Measurements from ENCODE around the gene B4GAT1.
"Not testable (repeated sequence)": the region's sequence is repeated elsewhere in the genome, so short reads cannot be mapped to it uniquely, and the experiment has no call there.

Gene B4GAT1

DNA sequence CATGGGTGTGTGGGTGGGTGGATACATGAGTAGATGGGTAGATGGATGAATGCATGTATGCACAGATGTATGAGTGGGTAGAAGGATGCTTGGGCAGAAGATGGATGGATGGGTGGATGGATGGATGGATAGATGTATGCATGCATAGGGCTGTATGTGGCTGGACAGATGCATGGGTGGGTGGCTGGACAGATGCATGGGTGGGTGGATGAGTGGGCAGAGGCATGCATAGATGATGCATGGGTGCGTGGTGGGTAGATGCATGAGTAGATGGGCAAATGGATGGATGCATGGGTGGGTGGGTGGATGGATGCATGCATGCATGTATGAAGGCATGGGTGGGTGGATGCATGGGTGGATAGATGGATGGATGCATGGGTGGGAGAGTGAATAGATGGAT is 23.7 kb downstream of the B4GAT1 start:
- TF ChIP-seq, protein P1, sequence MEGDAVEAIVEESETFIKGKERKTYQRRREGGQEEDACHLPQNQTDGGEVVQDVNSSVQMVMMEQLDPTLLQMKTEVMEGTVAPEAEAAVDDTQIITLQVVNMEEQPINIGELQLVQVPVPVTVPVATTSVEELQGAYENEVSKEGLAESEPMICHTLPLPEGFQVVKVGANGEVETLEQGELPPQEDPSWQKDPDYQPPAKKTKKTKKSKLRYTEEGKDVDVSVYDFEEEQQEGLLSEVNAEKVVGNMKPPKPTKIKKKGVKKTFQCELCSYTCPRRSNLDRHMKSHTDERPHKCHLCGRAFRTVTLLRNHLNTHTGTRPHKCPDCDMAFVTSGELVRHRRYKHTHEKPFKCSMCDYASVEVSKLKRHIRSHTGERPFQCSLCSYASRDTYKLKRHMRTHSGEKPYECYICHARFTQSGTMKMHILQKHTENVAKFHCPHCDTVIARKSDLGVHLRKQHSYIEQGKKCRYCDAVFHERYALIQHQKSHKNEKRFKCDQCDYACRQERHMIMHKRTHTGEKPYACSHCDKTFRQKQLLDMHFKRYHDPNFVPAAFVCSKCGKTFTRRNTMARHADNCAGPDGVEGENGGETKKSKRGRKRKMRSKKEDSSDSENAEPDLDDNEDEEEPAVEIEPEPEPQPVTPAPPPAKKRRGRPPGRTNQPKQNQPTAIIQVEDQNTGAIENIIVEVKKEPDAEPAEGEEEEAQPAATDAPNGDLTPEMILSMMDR (IDR thresholded peaks at IDR 0.05; ENCODE audit: low read depth, low read length, missing control alignments), result no peak
- H3K4me3 ChIP-seq (replicated peaks; ENCODE audit: low read depth, low read length), result no peak overlapping the region
- no peak for DNase-seq (ENCODE audit: extremely low read depth, low read depth)

DNA sequence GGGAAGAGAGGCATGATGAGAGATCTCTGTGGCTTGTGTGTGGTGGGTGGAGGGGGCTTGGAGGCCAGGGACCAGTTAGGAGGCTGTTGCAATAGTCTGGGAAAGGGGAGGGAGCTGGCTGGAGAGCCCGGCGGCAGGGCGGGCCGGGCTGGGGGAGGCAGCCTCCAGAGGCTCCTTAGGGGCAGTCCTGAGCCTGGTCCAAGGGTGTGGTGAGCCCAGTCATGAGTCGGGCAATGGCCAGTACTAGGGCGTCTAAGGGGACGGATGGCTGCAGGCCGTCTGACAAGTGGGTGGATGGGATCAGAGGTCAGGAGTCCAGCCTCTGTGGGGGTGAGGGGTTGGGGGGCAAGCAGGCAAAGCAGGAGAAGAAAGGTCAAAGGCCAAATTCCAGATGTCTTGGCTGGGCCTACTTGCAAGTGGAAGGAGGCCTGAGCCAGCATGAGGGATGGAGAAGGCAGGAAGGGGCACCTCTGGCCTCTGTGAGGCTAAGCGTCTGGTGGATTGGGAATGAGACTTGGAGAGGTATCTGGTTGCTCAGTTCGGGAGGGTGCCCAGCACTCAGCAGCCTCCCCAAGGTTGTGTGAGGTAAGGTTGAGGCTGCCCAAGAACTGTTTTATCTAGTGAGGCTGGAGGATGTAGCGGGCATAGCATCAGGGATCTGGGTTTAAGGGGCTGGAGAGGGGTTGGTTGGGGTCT is 24.5 kb downstream of the B4GAT1 start:
- TF ChIP-seq, protein P1 (IDR thresholded peaks at IDR 0.05; ENCODE audit: low read depth, low read length, missing control alignments), result no peak
- DNase-seq (ENCODE audit: extremely low read depth, low read depth), result no peak
- H3K4me3 ChIP-seq (replicated peaks; ENCODE audit: low read depth, low read length), result no peak overlapping the region

DNA sequence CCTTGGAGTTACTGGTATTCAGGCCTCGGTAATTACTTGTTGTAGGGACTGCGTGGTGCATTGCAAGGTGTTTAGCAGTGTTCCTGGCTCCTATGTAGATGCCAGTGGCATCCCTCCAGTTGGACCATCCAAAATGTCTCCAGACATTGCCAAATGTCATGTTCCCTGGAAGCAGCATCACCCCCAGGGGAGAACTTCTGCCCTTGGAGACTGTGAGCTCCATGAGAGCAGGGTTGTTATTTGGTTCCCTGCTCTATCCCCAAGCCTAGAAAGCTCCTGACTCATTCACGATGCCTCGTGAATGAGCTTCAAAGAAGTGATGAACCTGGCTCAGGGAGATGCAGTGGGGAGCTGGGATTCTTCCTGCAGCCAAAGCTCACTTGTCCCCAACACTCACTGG is 25.8 kb downstream of the B4GAT1 start:
- DNase-seq (ENCODE audit: extremely low read depth, low read depth), result no peak
- H3K4me3 ChIP-seq (replicated peaks; ENCODE audit: low read depth, low read length), result no peak overlapping the region
- TF ChIP-seq, protein P1 (IDR thresholded peaks at IDR 0.05; ENCODE audit: low read depth, low read length, missing control alignments), result no peak

DNA sequence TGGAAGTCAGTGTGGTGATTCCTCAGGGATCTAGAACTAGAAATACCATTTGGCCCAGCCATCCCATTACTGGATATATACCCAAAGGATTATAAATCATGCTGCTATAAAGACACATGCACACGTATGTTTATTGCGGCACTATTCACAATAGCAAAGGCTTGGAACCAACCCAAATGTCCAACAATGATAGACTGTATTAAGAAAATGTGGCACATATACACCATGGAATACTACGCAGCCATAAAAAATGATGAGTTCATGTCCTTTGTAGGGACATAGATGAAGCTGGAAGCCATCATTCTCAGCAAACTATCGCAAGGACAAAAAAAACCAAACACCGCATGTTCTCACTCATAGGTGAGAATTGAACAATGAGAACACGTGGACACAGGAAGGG is 26.7 kb downstream of the B4GAT1 start:
- not testable (repeated sequence) for DNase-seq (ENCODE audit: extremely low read depth, low read depth); H3K4me3 ChIP-seq (replicated peaks; ENCODE audit: low read depth, low read length)

DNA sequence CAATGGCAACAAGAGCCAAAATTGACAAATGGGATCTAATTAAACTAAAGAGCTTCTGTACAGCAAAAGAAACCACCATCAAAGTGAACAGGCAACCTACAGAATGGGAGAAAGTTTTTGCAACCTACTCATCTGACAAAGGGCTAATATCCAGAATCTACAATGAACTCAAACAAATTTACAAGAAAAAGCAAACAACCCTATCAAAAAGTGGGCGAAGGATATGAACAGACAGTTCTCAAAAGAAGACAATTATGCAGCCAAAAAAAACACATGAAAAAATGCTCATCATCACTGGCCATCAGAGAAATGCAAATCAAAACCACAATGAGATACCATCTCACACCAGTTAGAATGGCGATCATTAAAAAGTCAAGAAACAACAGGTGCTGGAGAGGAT is 27.1 kb downstream of the B4GAT1 start:
- DNase-seq (ENCODE audit: extremely low read depth, low read depth), result not testable (repeated sequence)

DNA sequence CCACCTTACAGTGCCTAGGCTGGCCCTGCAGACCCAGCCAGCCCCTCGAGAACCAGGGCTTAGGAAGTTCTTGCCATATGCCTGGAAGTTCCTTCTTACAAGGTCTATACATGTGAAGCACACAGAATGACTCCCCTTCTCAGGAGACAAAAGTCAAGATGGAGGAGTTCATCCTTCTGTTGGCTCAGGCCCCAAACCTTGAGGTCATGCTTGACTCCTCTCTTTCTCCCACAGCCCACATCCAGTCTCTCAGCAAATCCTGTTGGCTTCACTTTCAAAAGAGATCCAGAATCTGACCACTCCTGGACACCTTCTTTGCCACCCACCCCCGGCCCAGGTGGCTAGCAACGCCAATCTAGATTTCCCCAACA is 28.8 kb downstream of the B4GAT1 start:
- DNase-seq (ENCODE audit: extremely low read depth, low read depth), result no peak
- H3K4me3 ChIP-seq (replicated peaks; ENCODE audit: low read depth, low read length), result no peak overlapping the region
- TF ChIP-seq, protein P1 (IDR thresholded peaks at IDR 0.05; ENCODE audit: low read depth, low read length, missing control alignments), result no peak

More for the DNA sequence above, 27.1 kb downstream of the B4GAT1 start:
- not testable (repeated sequence) for H3K4me3 ChIP-seq (replicated peaks; ENCODE audit: low read depth, low read length)

DNA sequence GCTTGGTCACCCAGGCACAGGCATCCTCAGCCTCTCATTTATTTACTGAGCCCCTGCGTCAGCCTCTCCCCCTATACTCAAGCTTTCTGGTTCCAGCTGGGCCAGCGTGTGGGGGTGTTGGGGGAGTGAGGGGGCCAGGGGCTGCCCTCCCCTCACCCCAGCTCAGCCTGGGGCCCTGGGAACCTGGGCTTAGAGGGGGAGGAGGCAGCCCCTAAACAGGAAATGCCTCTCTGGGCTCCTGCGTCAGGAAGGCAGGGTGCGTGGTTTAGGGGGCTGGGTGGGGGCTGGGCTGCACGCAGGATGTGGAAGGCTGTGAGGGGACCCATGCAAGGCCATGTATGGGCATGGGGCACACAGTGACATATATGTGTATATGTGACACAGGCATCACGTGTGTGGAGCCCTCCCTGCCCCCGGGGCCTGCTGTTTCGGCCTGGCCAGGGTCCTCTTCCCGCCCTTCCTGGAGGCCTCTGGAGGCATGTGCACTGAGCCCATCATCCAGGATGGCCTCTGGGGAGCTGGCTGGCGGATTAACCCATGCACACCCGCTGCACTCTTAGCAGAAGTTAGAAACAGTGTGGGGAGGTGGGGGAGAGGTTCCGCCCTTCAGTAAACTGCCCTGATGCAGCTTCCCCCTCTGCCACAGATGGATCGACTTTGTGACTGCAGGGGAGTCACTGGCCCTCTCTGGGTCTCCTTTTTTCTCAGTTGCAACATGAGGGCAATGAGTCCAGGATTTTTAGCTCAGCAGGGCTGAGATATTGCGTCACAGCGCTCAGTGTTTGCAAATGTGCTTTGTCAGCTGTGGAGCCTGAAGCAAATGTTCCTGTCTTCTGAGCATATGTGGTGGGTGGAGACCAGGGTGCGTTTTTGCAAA is 29.5 kb downstream of the B4GAT1 start:
- H3K4me3 ChIP-seq (replicated peaks; ENCODE audit: low read depth, low read length), result peak overlapping the region; percentile 4; the same call in 1 of the 2 replicates
- TF ChIP-seq, protein P1 (IDR thresholded peaks at IDR 0.05; ENCODE audit: low read depth, low read length, missing control alignments), result no peak
- peak; percentile 57 for DNase-seq (ENCODE audit: extremely low read depth, low read depth)
